ENCODE measurements around the gene ZBTB20.

GRCh38 chr3:114566162-114566755 lies 580.8 kb downstream of the ZBTB20 start:
- TF ChIP-seq CTCF (IDR thresholded peaks at IDR 0.05 in 8 of 11, conservative IDR thresholded peaks at IDR 0.05 in 3 of 11) (no peak), POLR2A (IDR thresholded peaks at IDR 0.05) (no peak)

Measured in spleen (tissue), 7 donors.